Tongue (tissue), 2 donors: Measurements from ENCODE around the gene MMP23B. TPM values are rescaled to one million over a fixed set of nuclear protein-coding genes. Genes with fewer than 3 reads are reported as not detected.

ENCODE experiments used
- DNase-seq: peaks from one replicate; pipeline ENCODE4 v3.0.0-alpha.2; 2015
- total RNA-seq: library from RNA; depleted of rRNA; stranded (reverse); fragments of >200 nt; gene quantifications from one replicate; pipeline ENCODE4 v1.2.3, GENCODE V29; 2014

Gene MMP23B
- total RNA-seq, 1 donor from 2014 or later, result 18.1 TPM

DNA sequence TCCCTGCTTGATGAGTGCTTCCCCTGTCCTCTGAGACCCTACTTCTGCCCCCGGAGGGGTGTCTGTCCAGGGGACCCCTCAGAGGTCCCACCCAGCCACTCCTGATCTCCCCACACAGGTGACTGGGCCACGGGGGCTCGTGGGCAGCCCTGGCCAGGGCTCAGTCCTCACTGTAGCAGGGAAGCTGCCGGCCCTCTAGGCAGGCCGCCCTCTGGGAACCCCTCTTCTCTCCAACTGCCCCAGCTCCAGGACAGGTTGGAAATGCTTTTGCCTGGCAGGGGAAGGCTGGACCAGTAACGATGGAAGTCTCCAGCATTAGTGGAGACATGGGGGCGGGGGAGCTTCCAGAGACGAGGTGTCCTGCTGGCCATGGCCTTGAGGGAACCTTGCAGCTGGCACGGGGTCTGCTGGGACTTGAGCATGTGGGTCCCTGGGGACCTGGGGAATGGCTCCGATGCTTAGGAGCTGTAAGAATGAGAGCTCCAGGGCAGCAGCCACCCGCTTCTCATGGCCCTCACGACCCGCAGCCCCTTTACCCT is 28.9 kb upstream of the MMP23B start:
- no peak for DNase-seq

- no peak for DNase-seq
These were observed 28.2 kb upstream of the MMP23B start for GRCh38 chr1:1603671-1604373.

- DNase-seq, result no peak
These were observed 27.5 kb upstream of the MMP23B start for GRCh38 chr1:1604374-1605033.

DNA sequence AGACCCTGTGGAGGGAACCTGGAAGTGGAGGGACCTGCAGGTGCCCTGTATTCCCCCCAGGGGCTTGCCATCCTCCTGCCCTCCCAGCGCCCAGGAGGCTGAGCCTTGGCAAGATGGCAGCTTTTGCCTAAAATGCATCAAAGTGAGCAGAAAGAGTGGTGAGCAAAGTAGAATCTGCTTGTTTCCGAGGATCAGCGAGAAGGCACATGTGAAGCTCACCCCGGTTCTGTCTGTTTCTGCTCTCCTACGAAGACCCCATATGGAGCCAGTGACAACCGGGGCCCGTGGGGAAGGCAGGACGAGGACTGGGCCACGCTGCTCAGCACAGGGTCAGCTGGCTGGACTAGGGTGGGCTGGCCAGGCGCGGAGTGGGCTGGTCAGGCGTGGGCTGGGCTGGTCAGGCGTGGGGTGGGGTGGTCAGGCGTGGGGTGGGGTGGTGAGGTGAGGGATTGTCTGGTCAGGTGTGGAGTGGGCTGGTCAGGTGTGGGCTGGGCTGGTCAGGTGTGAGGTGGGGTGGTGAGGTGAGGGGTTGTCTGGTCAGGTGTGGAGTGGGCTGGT is 26.9 kb upstream of the MMP23B start:
- DNase-seq, result no peak

DNA sequence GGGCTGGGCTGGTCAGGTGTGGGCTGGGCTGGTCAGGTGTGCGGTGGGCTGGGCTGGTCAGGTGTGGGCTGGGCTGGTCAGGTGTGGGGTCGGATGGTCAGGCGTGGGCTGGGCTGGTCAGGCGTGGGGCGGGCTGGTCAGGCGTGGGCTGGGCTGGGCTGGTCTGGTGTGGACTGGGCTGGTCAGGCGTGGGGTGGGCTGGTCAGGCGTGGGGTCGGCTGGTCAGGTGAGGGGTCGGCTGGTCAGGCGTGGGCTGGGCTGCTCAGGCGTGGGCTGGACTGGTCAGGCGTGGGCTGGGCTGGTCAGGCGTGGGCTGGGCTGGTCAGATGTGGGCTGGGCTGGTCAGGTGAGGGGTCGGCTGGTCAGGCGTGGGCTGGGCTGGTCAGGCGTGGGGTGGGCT is 26.2 kb upstream of the MMP23B start:
- DNase-seq, result no peak

DNA sequence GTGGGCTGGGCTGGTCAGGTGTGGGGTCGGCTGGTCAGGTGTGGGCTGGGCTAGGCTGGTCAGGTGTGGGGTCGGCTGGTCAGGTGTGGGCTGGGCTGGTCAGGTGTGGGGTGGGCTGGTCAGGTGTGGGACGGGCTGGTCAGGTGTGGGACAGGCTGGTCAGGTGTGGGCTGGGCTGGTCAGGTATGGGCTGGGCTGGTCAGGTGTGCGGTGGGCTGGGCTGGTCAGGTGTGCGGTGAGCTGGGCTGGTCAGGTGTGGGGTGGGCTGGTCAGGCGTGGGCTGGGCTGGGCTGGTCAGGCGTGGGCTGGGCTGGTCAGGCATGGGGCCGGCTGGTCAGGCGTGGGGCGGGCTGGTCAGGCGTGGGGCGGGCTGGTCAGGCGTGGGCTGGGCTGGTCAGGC is 25.7 kb upstream of the MMP23B start:
- no peak for DNase-seq

DNA sequence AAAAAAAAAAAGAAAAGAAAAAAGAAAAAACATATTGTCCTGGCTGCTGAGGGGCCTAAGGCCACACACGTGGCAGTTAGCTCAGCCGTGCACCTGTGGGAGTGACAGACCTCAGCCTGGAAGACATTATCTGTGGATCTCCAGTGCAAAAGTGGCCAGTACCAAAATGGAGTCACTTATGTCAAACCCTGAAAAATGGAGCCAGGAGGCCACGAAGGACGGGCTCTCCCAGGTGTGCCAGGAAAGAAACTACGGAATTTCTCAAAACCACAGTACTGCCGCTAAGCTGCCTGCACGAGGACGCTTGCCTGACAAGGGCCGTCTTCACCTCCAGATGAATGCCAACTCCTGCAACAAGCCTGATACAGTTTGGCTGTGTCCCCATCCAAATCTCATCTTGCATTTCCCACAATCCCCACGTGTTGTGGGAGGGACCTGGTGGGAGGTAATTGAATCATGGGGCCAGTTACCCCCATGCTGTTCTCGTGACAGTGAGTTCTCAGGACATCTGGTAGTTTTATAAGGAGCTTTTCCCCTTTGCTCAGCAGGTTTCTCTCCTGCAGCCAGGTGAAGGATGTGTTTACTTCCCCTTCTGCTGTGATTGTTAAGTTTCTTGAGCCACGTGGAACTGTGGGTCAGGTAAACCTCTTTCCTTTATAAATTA is 22.0 kb upstream of the MMP23B start:
- DNase-seq, result no peak

DNA sequence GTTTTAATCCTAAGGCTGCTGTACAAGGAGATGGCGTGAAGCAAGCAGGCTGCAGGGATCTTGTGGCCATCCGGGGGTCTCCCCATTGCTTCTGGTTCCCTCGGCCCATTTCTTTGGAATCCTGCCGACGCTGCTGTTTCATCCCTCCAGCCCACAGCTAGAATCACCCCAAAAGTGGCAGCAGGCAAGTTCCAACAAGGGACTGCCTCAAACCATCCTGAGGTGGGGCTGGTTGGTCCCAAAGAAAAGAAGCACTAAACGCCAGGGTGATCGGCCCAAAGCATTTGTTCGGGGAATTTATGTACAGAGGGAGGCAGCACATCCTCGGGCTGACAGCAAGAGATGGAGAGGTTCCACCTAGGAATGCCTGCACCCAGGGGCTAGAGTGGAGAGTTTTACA is 21.2 kb upstream of the MMP23B start:
- DNase-seq, result no peak

- DNase-seq, result no peak
These were observed 19.9 kb upstream of the MMP23B start for GRCh38 chr1:1612104-1612400.

- DNase-seq, result no peak
These were observed 18.4 kb upstream of the MMP23B start for GRCh38 chr1:1613509-1614082.

DNA sequence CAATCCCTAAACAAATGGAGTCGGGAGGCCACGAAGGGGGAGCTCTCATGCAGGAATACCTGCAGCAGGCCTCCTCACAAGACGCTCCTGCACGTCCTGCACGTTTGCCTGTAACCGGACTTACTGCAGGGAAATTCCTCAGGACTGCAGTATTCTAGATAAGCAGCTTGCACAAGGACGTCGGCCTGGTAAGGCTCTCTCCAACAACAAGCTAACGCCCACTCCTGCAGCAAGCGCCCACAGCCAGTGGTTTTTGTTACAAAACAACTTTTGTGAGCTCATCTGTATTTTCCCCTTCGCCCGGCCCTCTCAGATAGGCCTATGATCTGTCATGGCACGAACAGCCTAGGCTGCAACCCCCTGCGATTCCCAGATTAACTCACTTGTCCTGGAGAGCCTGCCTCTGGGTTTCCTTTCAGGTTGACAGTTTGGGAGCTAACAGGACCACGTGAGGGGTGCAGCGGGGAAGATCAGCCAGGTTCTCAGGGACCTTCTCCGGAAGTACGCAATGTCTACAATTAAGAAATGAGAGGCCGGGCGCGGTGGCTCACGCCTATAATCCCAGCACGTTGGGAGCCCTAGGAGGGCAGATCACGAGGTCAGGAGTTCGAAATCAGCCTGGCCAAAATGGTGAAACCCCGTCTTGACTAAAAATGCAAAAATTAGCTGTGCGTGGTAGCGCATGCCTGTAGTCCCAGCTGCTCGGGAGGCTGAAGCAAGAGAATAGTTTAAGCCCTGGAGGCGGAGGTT is 17.6 kb upstream of the MMP23B start:
- DNase-seq, result peak; percentile 48

DNA sequence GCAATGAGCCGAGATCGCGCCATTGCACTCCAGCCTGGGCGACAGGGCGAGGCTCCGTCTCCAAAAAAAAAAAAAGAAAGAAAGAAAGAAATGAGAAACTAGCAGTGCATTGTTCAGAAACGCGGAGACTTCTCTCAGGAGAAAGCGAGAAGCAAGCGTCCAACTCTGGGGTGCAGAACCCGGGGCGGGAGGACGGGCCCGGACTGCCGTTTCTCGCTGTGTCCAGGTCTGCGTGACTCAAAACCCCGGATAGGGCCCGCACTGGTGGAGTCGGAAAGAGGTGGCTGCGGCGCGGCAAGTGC is 17.1 kb upstream of the MMP23B start:
- DNase-seq, result no peak

DNA sequence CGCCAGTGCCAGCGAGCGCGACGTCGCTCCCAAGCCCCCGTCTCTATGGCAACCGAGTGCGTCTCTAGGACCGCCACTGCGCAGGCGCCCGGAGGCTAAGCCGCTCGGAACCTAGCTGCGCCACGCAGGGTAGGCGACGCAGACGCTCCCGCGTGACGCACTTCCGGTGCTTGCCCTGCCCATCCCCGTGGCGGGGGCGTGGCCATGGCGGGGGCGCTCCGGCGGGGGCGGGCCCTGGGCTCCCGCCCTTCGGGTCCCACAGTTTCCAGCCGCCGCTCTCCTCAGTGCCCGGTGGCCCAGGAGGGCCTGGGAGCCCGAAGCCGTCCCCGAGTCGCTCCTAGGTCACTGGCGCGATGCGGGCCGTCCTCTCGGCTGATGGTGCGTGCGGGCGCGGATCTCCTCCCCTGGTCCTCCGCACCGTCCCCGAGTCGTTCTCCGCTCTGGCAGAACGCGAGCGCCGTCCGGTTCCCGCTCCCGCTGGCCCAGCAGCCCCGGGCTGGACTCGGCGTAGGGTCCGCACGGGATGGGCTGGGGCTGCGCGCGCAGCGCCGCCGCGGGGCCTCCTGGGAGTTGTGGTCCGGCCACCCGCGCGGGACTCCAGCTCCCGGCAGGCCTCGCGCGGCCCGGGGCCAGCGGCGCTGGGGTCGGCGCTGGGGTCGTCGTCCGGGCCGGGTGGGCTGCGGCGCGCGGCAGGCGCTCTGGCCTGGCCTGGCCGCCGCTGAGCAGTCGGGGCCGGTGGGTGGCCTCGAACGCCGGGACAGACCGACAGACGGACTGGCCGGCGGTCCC is 16.5 kb upstream of the MMP23B start, which contains the start of gene MIB2:
TSS of gene MIB2 (plus strand) at position 245 of the 789 bp plus-strand sequence. CDS start 7,953 bp downstream, outside the sequence.
- peak; percentile 98 for DNase-seq

GRCh38 chr1:1616045-1616790 is 15.8 kb upstream of the MMP23B start:
- peak; percentile 35 for DNase-seq

DNA sequence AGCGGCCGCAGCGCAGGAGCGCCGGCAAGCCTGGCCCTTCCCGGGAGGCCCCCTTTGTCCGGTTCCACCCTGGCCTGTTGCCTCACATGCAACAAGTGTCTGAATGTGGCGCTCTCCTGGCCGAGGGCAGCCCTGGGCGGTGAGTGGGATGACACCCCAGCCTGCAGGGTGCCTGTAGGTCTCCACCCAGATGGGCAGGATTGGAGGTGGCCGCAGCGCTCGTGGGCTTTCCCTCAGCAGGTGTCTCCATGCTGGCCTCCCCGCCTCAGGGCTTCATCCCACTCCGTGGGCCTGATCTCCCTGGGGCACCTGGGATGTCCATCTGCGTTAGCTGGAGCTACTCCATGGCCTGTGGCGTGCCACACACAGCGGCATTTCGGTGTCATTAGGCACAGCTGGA is 15.1 kb upstream of the MMP23B start:
- DNase-seq, result no peak

DNA sequence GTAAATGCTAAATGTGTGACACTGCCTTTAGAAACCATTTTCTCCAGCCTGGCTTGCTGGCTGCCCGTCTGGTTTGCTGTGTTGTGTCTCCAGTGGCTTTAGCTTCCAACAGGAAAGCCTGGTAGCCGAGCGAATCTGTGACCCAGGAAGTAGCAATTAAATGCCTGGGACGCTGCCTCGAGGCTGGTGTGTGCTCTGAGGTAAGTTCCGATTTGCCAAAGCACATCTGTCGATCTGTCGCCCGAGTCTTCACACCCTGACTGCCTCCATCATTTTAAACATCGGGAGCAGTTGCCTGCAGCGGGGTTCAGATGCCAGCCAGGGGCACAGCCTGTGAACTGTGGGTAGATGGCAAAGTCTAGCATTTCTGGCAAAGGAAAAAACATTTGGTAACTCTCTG is 14.5 kb upstream of the MMP23B start:
- no peak for DNase-seq

GRCh38 chr1:1617925-1618324 is 14.0 kb upstream of the MMP23B start:
- no peak for DNase-seq

- no peak for DNase-seq
These were observed 13.4 kb upstream of the MMP23B start for GRCh38 chr1:1618396-1619068.

- DNase-seq, result no peak
These were observed 12.0 kb upstream of the MMP23B start for GRCh38 chr1:1619917-1620361.
